Activated gamma-delta T cell treated with anti-CD3 and anti-CD28 coated beads, Interleukin-2, amount 50 U/mL, for 16 hours (primary cell): Measurements from ENCODE around the gene MAN1C1.

Experiments used
- DNase-seq: peaks from one replicate; pipeline ENCODE4 v3.0.0-alpha.2; 2020; ENCODE audit warnings: low read depth

Gene MAN1C1

DNA sequence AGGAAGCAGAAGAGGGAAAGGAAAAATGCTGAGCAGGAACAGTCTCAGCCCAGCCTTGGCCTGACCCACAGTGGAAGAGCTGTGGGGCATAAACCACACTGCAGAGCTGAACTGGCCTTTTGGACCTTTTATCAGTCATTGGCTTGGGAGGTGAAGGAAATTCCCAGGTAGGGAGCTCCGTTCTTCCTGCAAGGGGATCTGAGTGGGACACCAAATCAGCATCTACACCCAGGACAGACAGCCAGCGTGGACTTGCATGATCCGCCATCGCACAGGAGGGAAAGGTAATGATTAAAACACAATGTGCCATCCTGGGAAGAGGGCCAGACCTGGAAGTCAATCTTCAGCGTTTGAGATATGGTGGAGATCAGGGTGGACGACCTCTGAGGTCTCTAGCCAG, 202.0 kb downstream of the MAN1C1 start:
- no peak for DNase-seq

DNA sequence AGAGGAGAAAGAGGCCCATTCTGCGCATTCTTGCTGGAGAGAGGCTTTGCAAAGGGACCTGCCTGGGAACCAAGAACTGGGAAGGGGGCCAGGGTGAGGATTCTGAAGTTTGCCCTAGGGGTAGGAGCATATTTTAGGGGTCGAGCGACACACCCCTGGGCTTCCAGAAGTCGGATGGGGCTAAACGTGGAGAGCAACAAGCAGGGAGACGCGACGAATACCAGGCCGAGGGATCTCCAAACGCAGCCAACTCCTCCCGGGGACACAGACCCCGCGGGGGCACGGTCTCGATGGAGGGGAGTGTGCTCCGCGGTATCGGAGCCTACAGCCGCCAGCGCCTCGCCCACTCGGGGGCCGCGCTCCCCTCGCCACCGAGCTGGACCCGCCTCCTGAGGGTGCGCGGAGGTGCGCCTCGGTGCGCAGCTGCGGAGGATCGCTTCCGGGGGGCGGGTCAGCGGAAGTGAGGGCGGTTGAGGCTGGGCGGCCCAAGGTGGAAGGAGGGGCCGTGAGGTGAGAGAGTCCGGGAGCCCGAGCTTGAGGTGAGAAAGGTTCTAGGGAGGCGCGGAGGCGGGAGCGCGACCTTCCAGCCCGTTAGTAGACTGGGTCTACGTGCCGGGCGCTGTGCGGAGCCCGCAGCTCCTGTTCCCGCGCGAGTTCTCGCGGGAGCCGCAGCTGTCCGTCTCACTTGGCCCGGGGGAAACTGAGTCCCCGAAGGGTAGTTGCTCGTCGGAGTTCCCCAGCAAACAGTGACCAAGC, 203.1 kb downstream of the MAN1C1 start, which contains the start of gene MTFR1L:
Gene MTFR1L, plus strand, starts transcription at position 464 of the 756 bp plus-strand sequence. CDS start 3,151 bp downstream, outside the sequence.
- DNase-seq, result peak; percentile 88

DNA sequence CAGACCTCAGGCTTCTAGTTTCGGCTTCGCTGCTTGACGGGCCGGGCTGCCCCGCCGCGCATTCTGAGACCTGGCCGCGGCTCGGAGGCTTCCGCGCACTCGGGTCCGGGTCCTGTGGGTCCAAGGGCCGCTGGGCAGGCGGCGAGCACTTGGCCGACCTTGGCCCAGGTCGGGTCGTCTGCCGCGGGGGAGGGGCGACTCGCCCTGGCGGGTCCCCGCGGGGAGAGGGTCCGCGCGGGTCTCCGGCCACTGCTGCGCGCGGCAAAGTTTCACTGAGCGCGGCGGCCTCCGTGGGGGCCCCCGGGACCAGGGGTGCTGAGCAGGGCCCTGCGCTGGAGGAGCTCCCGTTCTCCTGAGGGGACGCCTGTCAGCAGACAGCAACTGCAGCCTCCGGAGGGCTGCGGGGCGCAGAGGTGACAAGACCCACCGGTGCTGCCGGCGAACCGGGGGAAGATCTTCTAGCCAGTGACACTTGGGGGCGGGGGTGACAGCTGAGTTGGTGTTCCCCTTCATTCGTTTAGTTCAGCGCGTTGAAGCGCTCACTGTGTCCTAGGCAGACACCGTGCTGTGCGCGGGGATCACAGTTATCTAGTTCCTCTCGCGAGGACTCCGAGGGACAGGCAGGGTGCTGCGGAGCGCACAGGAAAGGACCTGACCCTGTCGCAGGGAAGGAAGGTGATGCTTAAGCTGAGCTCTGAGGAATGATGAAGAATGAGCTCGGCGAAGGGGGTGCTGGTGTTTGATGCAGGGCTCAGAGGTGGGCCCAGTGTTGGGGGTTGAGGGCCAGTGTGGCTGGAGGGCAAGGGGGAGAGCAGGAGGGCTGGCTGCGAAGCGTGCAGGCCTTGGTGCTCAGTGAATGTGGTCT, 203.9 kb downstream of the MAN1C1 start:
- peak; percentile 54 for DNase-seq

DNA sequence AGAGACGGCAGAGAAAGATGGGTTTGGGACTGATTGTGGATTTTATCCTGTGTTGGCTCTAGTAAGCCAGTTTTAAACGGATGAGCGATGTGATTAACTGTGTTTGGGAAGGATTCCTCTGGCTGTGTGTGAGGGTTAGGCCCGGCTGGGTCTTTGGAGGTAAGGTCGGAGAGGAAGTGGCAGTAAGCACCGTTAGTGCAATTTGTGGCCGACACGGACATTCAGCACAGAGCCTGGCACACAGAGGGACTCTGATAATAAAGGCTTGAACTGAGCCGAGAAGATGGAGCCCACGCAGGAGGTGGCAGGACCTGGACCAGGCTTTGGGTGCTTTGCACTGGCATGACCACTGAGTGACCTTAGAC, 204.5 kb downstream of the MAN1C1 start:
- no peak for DNase-seq

DNA sequence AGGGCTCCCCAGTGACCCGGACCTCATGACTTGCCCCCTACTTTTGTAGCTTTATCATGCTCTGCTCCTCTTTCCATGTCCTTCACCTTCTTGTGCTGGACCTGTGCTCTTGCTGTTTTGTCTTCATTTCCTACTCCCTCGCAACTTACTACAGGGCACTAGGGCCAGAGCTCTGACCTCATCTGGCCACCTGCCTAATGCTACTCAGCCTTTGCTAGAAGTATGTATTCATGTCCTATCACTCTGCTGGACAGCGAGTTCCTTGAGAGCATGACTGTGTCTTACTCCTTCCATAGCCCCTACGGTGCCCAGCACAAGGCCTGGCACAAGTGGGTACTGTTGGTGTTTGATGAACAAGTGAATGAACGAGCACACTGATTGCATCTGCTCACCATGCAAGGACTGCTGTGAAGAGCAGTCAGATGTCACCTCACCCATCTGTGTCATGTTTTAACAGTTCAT, 205.1 kb downstream of the MAN1C1 start:
- no peak for DNase-seq

DNA sequence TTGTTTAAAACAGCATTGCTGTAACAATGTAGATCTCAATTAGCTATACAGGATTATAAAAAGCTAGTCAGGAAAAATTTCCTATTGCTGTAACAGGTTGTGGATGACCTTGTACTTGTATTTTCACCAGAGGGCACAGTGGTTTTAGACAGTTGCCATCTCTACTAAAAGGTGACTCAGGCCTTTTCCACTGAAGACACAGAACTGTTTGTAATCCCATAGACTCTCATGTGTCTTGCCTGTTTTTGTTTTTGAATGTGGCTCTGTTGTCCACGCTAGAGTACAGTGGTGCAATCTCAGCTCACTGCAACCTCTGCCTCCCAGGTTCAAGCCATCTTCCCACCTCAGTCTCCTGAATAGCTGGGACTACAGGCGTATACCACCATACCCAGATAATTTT, 209.0 kb downstream of the MAN1C1 start:
- no peak for DNase-seq

DNA sequence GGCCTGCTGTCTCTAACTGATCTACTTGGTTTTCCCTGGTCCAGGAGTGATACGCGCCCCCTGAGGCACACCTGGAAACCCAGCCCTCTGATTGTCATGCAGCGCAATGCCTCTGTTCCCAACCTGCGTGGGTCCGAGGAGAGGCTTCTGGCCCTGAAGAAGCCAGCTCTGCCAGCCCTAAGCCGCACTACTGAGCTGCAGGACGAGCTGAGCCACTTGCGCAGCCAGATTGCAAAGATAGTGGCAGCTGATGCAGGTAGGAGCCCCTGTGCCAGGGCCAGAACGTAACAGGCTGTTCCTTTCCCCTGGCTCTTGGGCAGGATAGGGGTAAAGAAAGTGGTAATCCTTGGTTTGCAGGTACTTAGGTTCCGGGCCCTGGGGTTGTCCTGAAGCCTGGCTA, 210.0 kb downstream of the MAN1C1 start:
- no peak for DNase-seq

DNA sequence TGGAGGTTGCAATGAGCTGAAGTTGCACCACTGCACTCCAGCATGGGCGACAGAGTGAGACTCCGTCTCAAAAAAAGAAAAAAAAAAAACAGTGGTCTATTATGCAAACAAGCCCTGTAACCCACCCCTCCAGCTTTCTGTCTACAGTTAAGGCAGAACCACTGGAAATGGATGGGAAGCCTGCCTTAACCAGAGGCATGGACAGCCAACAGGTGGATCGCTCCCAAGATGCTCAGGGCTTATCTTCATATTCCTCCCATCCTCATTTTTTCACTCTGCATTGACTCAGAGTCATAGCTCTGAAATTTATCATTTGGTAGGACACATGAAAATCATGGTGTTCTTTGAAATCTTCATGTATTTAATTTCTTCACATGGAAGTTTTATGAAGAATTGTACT, 211.9 kb downstream of the MAN1C1 start:
- no peak for DNase-seq

DNA sequence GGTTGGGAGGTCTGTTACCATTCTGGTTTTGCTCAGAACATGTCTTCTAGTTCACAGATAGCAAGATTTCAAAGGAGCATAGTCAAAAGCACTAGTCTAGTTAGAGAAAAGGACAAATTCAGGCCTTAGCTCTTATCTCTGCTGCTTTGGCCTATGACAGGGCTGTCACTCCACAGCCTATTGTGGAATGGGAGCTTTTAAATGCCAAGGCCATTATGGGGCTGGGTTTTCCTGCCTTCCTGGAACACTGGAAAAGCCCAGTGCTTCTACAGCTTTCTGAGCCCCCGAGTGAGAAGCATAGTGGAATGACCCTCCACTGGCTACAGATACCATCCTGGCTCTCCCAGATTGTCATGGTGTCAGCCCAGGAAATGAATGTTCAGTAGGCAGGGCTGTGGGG, 212.5 kb downstream of the MAN1C1 start:
- DNase-seq, result no peak

DNA sequence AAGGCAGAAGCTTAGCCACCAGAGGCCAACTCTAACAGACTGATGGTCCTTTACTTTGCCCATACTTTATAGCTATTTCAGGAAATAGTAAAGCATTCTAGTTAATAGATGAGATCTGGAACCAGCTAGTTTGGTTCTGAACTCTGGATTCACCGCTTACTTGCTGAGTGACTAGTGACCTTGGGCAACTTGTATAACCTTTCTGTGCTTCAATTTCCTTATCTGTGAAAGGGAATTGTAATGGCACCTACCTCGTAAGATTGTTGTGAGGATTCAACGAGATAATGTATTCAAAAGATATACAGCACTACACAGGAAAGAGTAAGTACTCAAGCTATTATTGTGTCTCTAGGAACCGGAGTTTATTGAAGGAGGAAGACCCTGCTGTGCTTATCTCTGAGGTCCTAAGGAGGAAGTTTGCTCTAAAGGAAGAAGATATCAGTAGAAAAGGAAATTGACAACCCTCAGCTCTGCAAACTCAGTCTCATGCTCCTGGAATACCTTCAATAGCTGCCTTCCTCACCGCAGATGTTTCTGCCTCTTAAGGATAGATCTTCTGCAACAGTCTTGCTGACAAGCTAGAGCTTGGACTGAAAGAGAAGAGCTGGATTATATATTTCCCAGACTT, 215.1 kb downstream of the MAN1C1 start:
- DNase-seq, result no peak

DNA sequence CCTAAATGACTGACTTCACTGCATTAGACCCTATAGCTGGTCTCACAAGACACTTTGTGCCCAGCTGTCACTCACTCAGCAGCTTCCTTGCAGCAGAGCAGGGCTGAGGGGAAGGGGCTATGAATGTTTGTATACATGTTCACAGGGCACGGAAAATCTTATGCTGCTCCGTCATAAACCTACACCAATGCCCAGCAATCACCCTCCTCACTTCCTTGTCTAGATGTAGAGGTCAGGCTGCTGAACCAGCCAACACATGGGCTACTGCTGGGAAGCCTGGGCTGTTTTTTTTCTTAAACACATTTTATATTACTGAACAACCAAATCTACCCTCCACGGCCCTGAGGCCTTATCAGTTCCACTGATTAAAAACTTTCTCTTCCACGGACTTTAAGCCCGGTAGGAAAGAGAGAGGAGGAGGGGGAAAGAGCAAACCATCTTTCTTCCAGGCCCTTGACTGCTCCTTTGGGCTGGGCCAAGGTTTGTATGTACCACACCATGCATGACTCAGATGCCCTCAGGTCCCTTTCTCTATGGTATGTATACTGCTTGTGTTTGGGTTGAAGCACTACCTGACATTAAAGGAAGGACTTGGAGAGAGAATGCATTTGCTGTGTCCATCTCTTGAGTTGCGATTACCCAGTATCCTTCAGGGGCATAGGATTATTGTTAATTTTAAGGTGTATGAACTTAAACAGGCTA, 215.9 kb downstream of the MAN1C1 start:
- no peak for DNase-seq

DNA sequence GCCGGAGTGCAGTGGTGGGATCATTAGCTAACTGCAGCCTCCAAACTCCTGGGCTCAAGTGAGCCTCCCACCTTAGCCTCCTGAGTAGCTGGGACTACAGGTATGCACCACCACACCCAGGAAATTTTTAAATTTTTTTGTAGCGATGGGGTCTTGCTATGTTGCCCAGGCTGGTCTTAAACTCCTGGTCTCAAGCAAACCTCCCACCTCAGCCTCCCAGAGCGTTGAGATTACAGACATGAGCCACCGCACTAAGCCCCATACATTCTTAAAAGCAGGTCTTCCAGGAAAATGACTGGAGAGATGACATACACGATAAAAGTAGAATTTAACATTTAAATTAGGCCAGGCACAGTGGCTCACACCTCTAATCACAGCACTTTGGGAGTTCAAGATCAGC, 216.6 kb downstream of the MAN1C1 start:
- DNase-seq, result no peak
